ENCODE data around the gene GALNT14. TPM values are rescaled to one million over a fixed set of nuclear protein-coding genes. Genes with fewer than 3 reads are reported as not detected.

The GALNT14 gene
- total and polyA plus RNA-seq, 2 of the 13 experiments (the other 11 are each of a cell fraction or from before 2014, with no cell fraction given) = not detected

GRCh38 chr2:30912056-30912455 is 226.2 kb downstream of the GALNT14 start:
- TF ChIP-seq, protein P1, sequence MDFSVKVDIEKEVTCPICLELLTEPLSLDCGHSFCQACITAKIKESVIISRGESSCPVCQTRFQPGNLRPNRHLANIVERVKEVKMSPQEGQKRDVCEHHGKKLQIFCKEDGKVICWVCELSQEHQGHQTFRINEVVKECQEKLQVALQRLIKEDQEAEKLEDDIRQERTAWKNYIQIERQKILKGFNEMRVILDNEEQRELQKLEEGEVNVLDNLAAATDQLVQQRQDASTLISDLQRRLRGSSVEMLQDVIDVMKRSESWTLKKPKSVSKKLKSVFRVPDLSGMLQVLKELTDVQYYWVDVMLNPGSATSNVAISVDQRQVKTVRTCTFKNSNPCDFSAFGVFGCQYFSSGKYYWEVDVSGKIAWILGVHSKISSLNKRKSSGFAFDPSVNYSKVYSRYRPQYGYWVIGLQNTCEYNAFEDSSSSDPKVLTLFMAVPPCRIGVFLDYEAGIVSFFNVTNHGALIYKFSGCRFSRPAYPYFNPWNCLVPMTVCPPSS (IDR thresholded peaks at IDR 0.05) = no peak
- TF ChIP-seq IRF1 (CRISPR knock-in tag; IDR thresholded peaks at IDR 0.05; ENCODE audit: low read depth) (no peak), CCAR2 (optimal IDR thresholded peaks at IDR 0.05; ENCODE audit: low read depth, low read length) (no peak), HMG20B (CRISPR knock-in tag; conservative IDR thresholded peaks at IDR 0.05) (no peak), RXRA (CRISPR knock-in tag; IDR thresholded peaks at IDR 0.05) (no peak), ZNF17 (CRISPR knock-in tag; IDR thresholded peaks at IDR 0.05) (no peak), POLR2G (IDR thresholded peaks at IDR 0.05; ENCODE audit: low read depth, low read length) (no peak), NONO (IDR thresholded peaks at IDR 0.05) (no peak), NONO (CRISPR knock-in tag; conservative IDR thresholded peaks at IDR 0.05) (no peak), TRAFD1 (CRISPR knock-in tag; IDR thresholded peaks at IDR 0.05; ENCODE audit: borderline replicate concordance) (no peak), ZBTB21 (CRISPR knock-in tag; IDR thresholded peaks at IDR 0.05) (no peak), KDM5A (IDR thresholded peaks at IDR 0.05; ENCODE audit: borderline replicate concordance, low read length) (no peak), MAFF (IDR thresholded peaks at IDR 0.05; ENCODE audit: low read depth, low read length) (no peak), ZNF362 (CRISPR knock-in tag; IDR thresholded peaks at IDR 0.05; ENCODE audit: borderline replicate concordance) (no peak), ZNF121 (CRISPR knock-in tag; IDR thresholded peaks at IDR 0.05) (no peak), ZMYM2 (CRISPR knock-in tag; IDR thresholded peaks at IDR 0.05) (no peak), RFXANK (CRISPR knock-in tag; IDR thresholded peaks at IDR 0.05) (no peak), IRF2 (CRISPR knock-in tag; IDR thresholded peaks at IDR 0.05) (no peak)
- TF ChIP-seq, protein P2, sequence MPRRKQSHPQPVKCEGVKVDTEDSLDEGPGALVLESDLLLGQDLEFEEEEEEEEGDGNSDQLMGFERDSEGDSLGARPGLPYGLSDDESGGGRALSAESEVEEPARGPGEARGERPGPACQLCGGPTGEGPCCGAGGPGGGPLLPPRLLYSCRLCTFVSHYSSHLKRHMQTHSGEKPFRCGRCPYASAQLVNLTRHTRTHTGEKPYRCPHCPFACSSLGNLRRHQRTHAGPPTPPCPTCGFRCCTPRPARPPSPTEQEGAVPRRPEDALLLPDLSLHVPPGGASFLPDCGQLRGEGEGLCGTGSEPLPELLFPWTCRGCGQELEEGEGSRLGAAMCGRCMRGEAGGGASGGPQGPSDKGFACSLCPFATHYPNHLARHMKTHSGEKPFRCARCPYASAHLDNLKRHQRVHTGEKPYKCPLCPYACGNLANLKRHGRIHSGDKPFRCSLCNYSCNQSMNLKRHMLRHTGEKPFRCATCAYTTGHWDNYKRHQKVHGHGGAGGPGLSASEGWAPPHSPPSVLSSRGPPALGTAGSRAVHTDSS (CRISPR knock-in tag; conservative IDR thresholded peaks at IDR 0.05) = no peak
- Histone ChIP-seq H2AFZ (ENCODE audit: low read length) (no peak overlapping the region), H3K9ac (ENCODE audit: insufficient read depth, low read depth, low read length) (no peak overlapping the region), H3K36me3 (replicated peaks in 1 of 2; ENCODE audit: control insufficient read depth in 1 of 2, insufficient read depth in 2 of 2, low read length in 2 of 2) (no peaks in the 10 kb centered on the region), H3K79me2 (ENCODE audit: insufficient read depth, low read length) (no peaks in the 10 kb centered on the region), H3K4me3 (replicated peaks in 1 of 3; ENCODE audit: insufficient read depth in 1 of 3, low read depth in 2 of 3, low read length in 3 of 3) (no peak overlapping the region), H3K27ac (ENCODE audit: extremely low read length, insufficient read depth, low read length) (no peak overlapping the region), H3K4me1 (ENCODE audit: insufficient read depth, low read length) (no peaks in the 10 kb centered on the region), H4K20me1 (ENCODE audit: insufficient read depth, low read length) (no peaks in the 10 kb centered on the region), H3K4me2 (ENCODE audit: low read depth, low read length) (no peak overlapping the region), H3K27me3 (ENCODE audit: control insufficient read depth in 1 of 2, insufficient read depth in 2 of 2, low read length in 2 of 2) (no peaks in the 10 kb centered on the region; a peak in 1 of 5 replicates), H3K9me3 (ENCODE audit: low read length) (no peaks in the 10 kb centered on the region)
- intact Hi-C loops (cut with micrococcal nuclease; ENCODE audit: unreplicated experiment) = no loop called here
- in situ Hi-C loops (cut with HindIII; ENCODE audit: extremely low pct_ligation_motif_present, low pct_unique_long_range_greater_than_20kb) = no loop called here
- POLR2A ChIA-PET = no interaction called here
- DNase-seq (ENCODE audit: low spot score) = no peak
- no peak for FAIRE-seq
- CTCF ChIA-PET (ENCODE audit: low intra/inter-chr PET ratio, low total read pairs) = no interaction called here
- ATAC-seq = no peak
- WGBS (ENCODE audit: low lambda C conversion rate) = 0% methylated on average over 3 of the region's 5 CpGs
- no TSS peak for BruUV-seq (replicated peaks)
